Glutamatergic neuron (in vitro differentiated cells): Measurements from ENCODE around the gene GZMH. TPM values are rescaled to one million over a fixed set of nuclear protein-coding genes. Genes with fewer than 3 reads are reported as not detected.

Source experiments
- DNase-seq: peaks from one replicate; pipeline ENCODE4 v3.0.0; 2022
- H3K27ac Mint-ChIP-seq: one replicate; pipeline ENCODE4 v1.8.0; 2020; ENCODE audit warnings: mild to moderate bottlenecking, mixed read lengths, inconsistent platforms; ENCODE audit not compliant: unreplicated experiment
- H3K27me3 Mint-ChIP-seq: one replicate; pipeline ENCODE4 v1.8.0; 2020; ENCODE audit warnings: mild to moderate bottlenecking, moderate library complexity, mixed read lengths, inconsistent platforms; ENCODE audit not compliant: unreplicated experiment
- H3K36me3 Mint-ChIP-seq: one replicate; pipeline ENCODE4 v1.8.0; 2020; ENCODE audit warnings: mild to moderate bottlenecking, mixed read lengths, inconsistent platforms; ENCODE audit not compliant: unreplicated experiment
- H3K4me1 Mint-ChIP-seq: one replicate; pipeline ENCODE4 v1.8.0; 2020; ENCODE audit warnings: mild to moderate bottlenecking, low read depth, mixed read lengths, inconsistent platforms; ENCODE audit not compliant: unreplicated experiment
- H3K4me3 Mint-ChIP-seq: one replicate; pipeline ENCODE4 v1.8.0; 2020; ENCODE audit warnings: mild to moderate bottlenecking, mixed read lengths, inconsistent platforms; ENCODE audit not compliant: unreplicated experiment
- H3K9me3 Mint-ChIP-seq: one replicate; pipeline ENCODE4 v1.8.0; 2020; ENCODE audit warnings: mild to moderate bottlenecking, moderate library complexity, mixed read lengths, inconsistent platforms; ENCODE audit not compliant: unreplicated experiment
- CTCF ChIP-seq: fragments of 200-600 bp; sonication (generic); IDR thresholded peaks from one replicate; pipeline ENCODE4 v1.5.0; 2021; ENCODE audit not compliant: partially characterized antibody, unreplicated experiment
- total RNA-seq: library from RNA; stranded (reverse); fragmentation: NEBNext Ultra II Directional; extraction: Animal tissue kit (Norgen Biotek cat#: 25700); gene quantifications from one replicate; pipeline ENCODE4 v1.2.1, GENCODE V29; 2021; ENCODE audit not compliant: unreplicated experiment

Gene GZMH
- total RNA-seq, 1 donor from 2014 or later: not detected

- no peaks in the 10 kb centered on the region for H3K9me3 Mint-ChIP-seq
- no peak overlapping the region for H3K4me3 Mint-ChIP-seq
- peaks cover 3% of the 10 kb centered on the region for H3K27me3 Mint-ChIP-seq
- H3K4me1 Mint-ChIP-seq: no peaks in the 10 kb centered on the region
- H3K36me3 Mint-ChIP-seq: no peaks in the 10 kb centered on the region
- H3K27ac Mint-ChIP-seq: no peak overlapping the region
- TF ChIP-seq CTCF: no peak
- DNase-seq: no peak
Measured at GRCh38 chr14:24633353-24633752, 23.9 kb upstream of the GZMH start.

- Mint-ChIP-seq H3K27me3 (peaks cover 3% of the 10 kb centered on the region), H3K4me3 (no peak overlapping the region), H3K36me3 (no peaks in the 10 kb centered on the region), H3K9me3 (no peaks in the 10 kb centered on the region), H3K27ac (no peak overlapping the region), H3K4me1 (no peaks in the 10 kb centered on the region)
- no peak for DNase-seq
- TF ChIP-seq CTCF: no peak
Measured at GRCh38 chr14:24632761-24633160, 23.3 kb upstream of the GZMH start.

- H3K27me3 Mint-ChIP-seq: peaks cover 3% of the 10 kb centered on the region
Measured at GRCh38 chr14:24632336-24632735, 22.9 kb upstream of the GZMH start.

GRCh38 chr14:24631749-24632335 is 22.4 kb upstream of the GZMH start:
- TF ChIP-seq CTCF: no peak
- Mint-ChIP-seq H3K9me3 (no peaks in the 10 kb centered on the region), H3K4me3 (no peak overlapping the region), H3K36me3 (no peaks in the 10 kb centered on the region), H3K4me1 (no peaks in the 10 kb centered on the region), H3K27ac (no peak overlapping the region), H3K27me3 (peaks cover 3% of the 10 kb centered on the region)
- DNase-seq: no peak

More at GRCh38 chr14:24632336-24632735, 22.9 kb upstream of the GZMH start:
- H3K36me3 Mint-ChIP-seq: no peaks in the 10 kb centered on the region
- DNase-seq: no peak
- H3K4me1 Mint-ChIP-seq: no peaks in the 10 kb centered on the region
- H3K9me3 Mint-ChIP-seq: no peaks in the 10 kb centered on the region
- H3K27ac Mint-ChIP-seq: no peak overlapping the region
- H3K4me3 Mint-ChIP-seq: no peak overlapping the region
- TF ChIP-seq CTCF: no peak

- H3K27me3 Mint-ChIP-seq: peaks cover 3% of the 10 kb centered on the region
- H3K27ac Mint-ChIP-seq: no peak overlapping the region
- no peak for TF ChIP-seq CTCF
- no peaks in the 10 kb centered on the region for H3K36me3 Mint-ChIP-seq
- H3K4me1 Mint-ChIP-seq: no peaks in the 10 kb centered on the region
- H3K4me3 Mint-ChIP-seq: no peak overlapping the region
- no peaks in the 10 kb centered on the region for H3K9me3 Mint-ChIP-seq
- DNase-seq: no peak
Measured at GRCh38 chr14:24630872-24631477, 21.5 kb upstream of the GZMH start.
